AG10803 (cell line): Measurements from ENCODE around the gene ATF6B.
A peak's percentile ranks its signal among the peaks of the same experiment; 100 is the strongest.

Experiments used
- DNase-seq: peaks from one replicate; pipeline ENCODE4 v3.0.0; 2010; ENCODE audit warnings: low read depth
- H3K4me3 ChIP-seq: 2 replicates; pipeline ENCODE4 v1.5.1; 2011; ENCODE audit warnings: mild to moderate bottlenecking, low read length, control low read depth
- CTCF ChIP-seq: conservative IDR thresholded peaks from 2 replicates; pipeline ENCODE4 v1.5.1; 2011; ENCODE audit warnings: mild to moderate bottlenecking, low read length, control low read depth, inconsistent platforms

The ATF6B gene

GRCh38 chr6:32110632-32111031 is 17.4 kb downstream of the ATF6B start:
- DNase-seq = no peak
- TF ChIP-seq CTCF = no peak
- no peak overlapping the region for H3K4me3 ChIP-seq

- H3K4me3 ChIP-seq = no peak overlapping the region
- DNase-seq = no peak
- TF ChIP-seq CTCF = no peak
Measured at GRCh38 chr6:32109765-32110160, 18.3 kb downstream of the ATF6B start.

GRCh38 chr6:32109114-32109764 is 18.8 kb downstream of the ATF6B start, which contains the start of gene TNXB:
TSS of gene TNXB (minus strand) at chr6:32109338. CDS start at chr6:32098198, 11,140 bp downstream.
- TF ChIP-seq CTCF = no peak
- H3K4me3 ChIP-seq = peak within 1 kb of the TSS; percentile 41
- DNase-seq = no peak

- no peak for DNase-seq
- TF ChIP-seq CTCF = no peak
- peak overlapping the region; percentile 41 for H3K4me3 ChIP-seq
Measured at GRCh38 chr6:32108727-32109113, 19.3 kb downstream of the ATF6B start.

- DNase-seq = peak; percentile 38
- TF ChIP-seq CTCF = peak; percentile 8; the same call in 1 of the 2 replicates
- peak overlapping the region; percentile 41 for H3K4me3 ChIP-seq
Measured at GRCh38 chr6:32108094-32108627, 19.9 kb downstream of the ATF6B start.

- no peak for TF ChIP-seq CTCF
Measured at GRCh38 chr6:32107406-32107805, 20.6 kb downstream of the ATF6B start.

GRCh38 chr6:32105433-32105832 is 22.6 kb downstream of the ATF6B start:
- TF ChIP-seq CTCF = peak; percentile 7; the same call in 1 of the 2 replicates

More at GRCh38 chr6:32107406-32107805, 20.6 kb downstream of the ATF6B start:
- H3K4me3 ChIP-seq = no peak overlapping the region
- DNase-seq = peak; percentile 53

More at GRCh38 chr6:32105433-32105832, 22.6 kb downstream of the ATF6B start:
- no peak for DNase-seq
- H3K4me3 ChIP-seq = no peak overlapping the region
